ENCODE measurements around the gene TOM1L2. TPM values are rescaled to one million over a fixed set of nuclear protein-coding genes. Genes with fewer than 3 reads are reported as not detected.
A peak's percentile ranks its signal among the peaks of the same experiment; 100 is the strongest.

The TOM1L2 gene
- total RNA-seq, 1 experiment from 2014 or later = 35.5 TPM

GRCh38 chr17:17970699-17971430 lies 1.3 kb downstream of the TOM1L2 start:
- TF ChIP-seq CTCF (IDR thresholded peaks at IDR 0.05; ENCODE audit: insufficient read depth in 1 of 2, low read depth in 1 of 2, low read length in 1 of 2, severe bottlenecking in 1 of 2, unreplicated experiment in 1 of 2) = no peak
- Histone ChIP-seq H3K36me3 (ENCODE audit: control insufficient read depth, insufficient read depth, low read length) (no peaks in the 10 kb centered on the region), H3K27me3 (replicated peaks; ENCODE audit: control insufficient read depth, insufficient read depth, low read length) (no peaks in the 10 kb centered on the region), H3K4me1 (peaks cover 13% of the 10 kb centered on the region), H3K9me3 (no peaks in the 10 kb centered on the region), H3K4me3 (ENCODE audit: low read depth, low read length) (peak overlapping the region; percentile 50)
- ChIA-PET POLR2A (interaction anchor here (0.6 to 0.7 kb wide), 2 partner anchors 12 to 45 kb away, joined by 3 read pairs; no protein-coding TSS in a partner anchor), CTCF (no interaction called here)
- Mint-ChIP-seq H3K27ac (ENCODE audit: unreplicated experiment) (peak overlapping the region; percentile 50), H3K27me3 (ENCODE audit: insufficient read depth, unreplicated experiment) (no peaks in the 10 kb centered on the region), H3K4me1 (ENCODE audit: low read depth, unreplicated experiment) (peaks cover 27% of the 10 kb centered on the region), H3K36me3 (ENCODE audit: insufficient read depth, unreplicated experiment) (peaks cover 9% of the 10 kb centered on the region), H3K9me3 (ENCODE audit: unreplicated experiment) (no peaks in the 10 kb centered on the region), H3K4me3 (ENCODE audit: unreplicated experiment) (peak overlapping the region; percentile 77)
- intact Hi-C loops (cut with micrococcal nuclease; ENCODE audit: unreplicated experiment) = loop anchor here (5.0 kb wide), 2 partner anchors 34 to 66 kb away; partner anchors contain the start of genes ATPAF2 and GID4
- peak in 1 of 2 experiments; percentile 46 for DNase-seq
- BruUV-seq (replicated peaks) = TSS peak; percentile 56

- no peak for DNase-seq
- no peaks in the 10 kb centered on the region for H3K27me3 ChIP-seq (replicated peaks; ENCODE audit: control insufficient read depth, insufficient read depth, low read length)
- Mint-ChIP-seq H3K4me1 (ENCODE audit: low read depth, unreplicated experiment) (peaks cover 43% of the 10 kb centered on the region), H3K27ac (ENCODE audit: unreplicated experiment) (no peak overlapping the region), H3K27me3 (ENCODE audit: insufficient read depth, unreplicated experiment) (no peaks in the 10 kb centered on the region), H3K4me3 (ENCODE audit: unreplicated experiment) (no peak overlapping the region), H3K36me3 (ENCODE audit: insufficient read depth, unreplicated experiment) (no peaks in the 10 kb centered on the region), H3K9me3 (ENCODE audit: unreplicated experiment) (no peaks in the 10 kb centered on the region)
- H3K4me3 ChIP-seq (ENCODE audit: low read depth, low read length) = no peak overlapping the region
- ChIA-PET POLR2A (no interaction called here), CTCF (no interaction called here)
- TF ChIP-seq CTCF (IDR thresholded peaks at IDR 0.05; ENCODE audit: insufficient read depth in 1 of 2, low read depth in 1 of 2, low read length in 1 of 2, severe bottlenecking in 1 of 2, unreplicated experiment in 1 of 2) = no peak
- no peaks in the 10 kb centered on the region for H3K36me3 ChIP-seq (ENCODE audit: control insufficient read depth, insufficient read depth, low read length)
- H3K4me1 ChIP-seq = peaks cover 21% of the 10 kb centered on the region
- intact Hi-C loops (cut with micrococcal nuclease; ENCODE audit: unreplicated experiment) = no loop called here
- BruUV-seq (replicated peaks) = no TSS peak
- H3K9me3 ChIP-seq = no peaks in the 10 kb centered on the region
Measured at GRCh38 chr17:17966399-17966798, 5.8 kb downstream of the TOM1L2 start.

- CTCF ChIA-PET = no interaction called here
- no peak overlapping the region for H3K27ac Mint-ChIP-seq (ENCODE audit: unreplicated experiment)
- H3K9me3 ChIP-seq = no peaks in the 10 kb centered on the region
- H3K27me3 Mint-ChIP-seq (ENCODE audit: insufficient read depth, unreplicated experiment) = no peaks in the 10 kb centered on the region
- TF ChIP-seq CTCF (IDR thresholded peaks at IDR 0.05; ENCODE audit: insufficient read depth in 1 of 2, low read depth in 1 of 2, low read length in 1 of 2, severe bottlenecking in 1 of 2, unreplicated experiment in 1 of 2) = no peak
- DNase-seq = no peak
- intact Hi-C loops (cut with micrococcal nuclease; ENCODE audit: unreplicated experiment) = no loop called here
- no peaks in the 10 kb centered on the region for H3K9me3 Mint-ChIP-seq (ENCODE audit: unreplicated experiment)
- no peak overlapping the region for H3K4me3 ChIP-seq (ENCODE audit: low read depth, low read length)
- H3K36me3 ChIP-seq (ENCODE audit: control insufficient read depth, insufficient read depth, low read length) = no peaks in the 10 kb centered on the region
- no TSS peak for BruUV-seq (replicated peaks)
- H3K36me3 Mint-ChIP-seq (ENCODE audit: insufficient read depth, unreplicated experiment) = peaks cover 7% of the 10 kb centered on the region
- no peaks in the 10 kb centered on the region for H3K27me3 ChIP-seq (replicated peaks; ENCODE audit: control insufficient read depth, insufficient read depth, low read length)
- peaks cover 43% of the 10 kb centered on the region for H3K4me1 Mint-ChIP-seq (ENCODE audit: low read depth, unreplicated experiment)
- H3K4me3 Mint-ChIP-seq (ENCODE audit: unreplicated experiment) = no peak overlapping the region
- peaks cover 19% of the 10 kb centered on the region for H3K4me1 ChIP-seq
- POLR2A ChIA-PET = no interaction called here
Measured at GRCh38 chr17:17965152-17965721, 7.0 kb downstream of the TOM1L2 start.
